Loucy (cell line): Measurements from ENCODE around the gene FOLR2.

Source experiments
- H2AFZ ChIP-seq: fragments of 200-600 bp; sonication (generic); 2 replicates; pipeline ENCODE4 v1.6.0; 2016; ENCODE audit warnings: antibody characterized with exemption, mild to moderate bottlenecking, low read length, moderate library complexity
- H3F3A ChIP-seq: fragments of 200-600 bp; 2 replicates; pipeline ENCODE4 v1.6.0; 2016; ENCODE audit warnings: antibody characterized with exemption, low read depth, mild to moderate bottlenecking
- H3K27me3 ChIP-seq: fragments of 200-600 bp; sonication (generic); 2 replicates; pipeline ENCODE4 v1.6.1; 2014; ENCODE audit warnings: low read length, mild to moderate bottlenecking; ENCODE audit not compliant: insufficient read depth, poor library complexity, severe bottlenecking
- H3K36me3 ChIP-seq: fragments of 200-600 bp; sonication (generic); 2 replicates; pipeline ENCODE4 v1.6.1; 2016; ENCODE audit warnings: low read length; ENCODE audit not compliant: insufficient read depth
- H3K4me1 ChIP-seq: fragments of 200-600 bp; sonication (generic); 2 replicates; pipeline ENCODE4 v1.5.1; 2014; ENCODE audit warnings: low read length, mild to moderate bottlenecking; ENCODE audit not compliant: insufficient read depth, poor library complexity, severe bottlenecking
- H3K4me2 ChIP-seq: fragments of 200-600 bp; sonication (generic); 2 replicates; pipeline ENCODE4 v1.6.0; 2014; ENCODE audit warnings: antibody characterized with exemption, low read length, low read depth, mild to moderate bottlenecking; ENCODE audit not compliant: poor library complexity, severe bottlenecking
- H3K4me3 ChIP-seq: fragments of 200-600 bp; sonication (generic); 2 replicates; pipeline ENCODE4 v1.5.1; 2014; ENCODE audit warnings: low read length, mild to moderate bottlenecking, mixed read lengths; ENCODE audit not compliant: poor library complexity, severe bottlenecking
- H3K79me2 ChIP-seq: fragments of 200-600 bp; sonication (generic); 2 replicates; pipeline ENCODE4 v1.6.1; 2014; ENCODE audit warnings: low read length; ENCODE audit not compliant: insufficient read depth
- H3K9ac ChIP-seq: fragments of 200-600 bp; sonication (generic); 2 replicates; pipeline ENCODE4 v1.6.0; 2014; ENCODE audit warnings: mild to moderate bottlenecking, low read depth, low read length, moderate library complexity; ENCODE audit not compliant: poor library complexity, severe bottlenecking
- H3K9me2 ChIP-seq: fragments of 200-600 bp; sonication (generic); replicated peaks from 2 replicates; pipeline ENCODE4 v1.6.1; 2016; ENCODE audit warnings: low read depth, low read length, mixed read lengths
- H3K9me3 ChIP-seq: fragments of 200-600 bp; sonication (generic); 2 replicates; pipeline ENCODE4 v1.6.1; 2014; ENCODE audit warnings: mild to moderate bottlenecking, antibody characterized with exemption, low read length, low read depth; ENCODE audit not compliant: insufficient read depth
- H4K20me1 ChIP-seq: fragments of 200-600 bp; sonication (generic); 2 replicates; pipeline ENCODE4 v1.6.0; 2014; ENCODE audit warnings: antibody characterized with exemption, low read length, mild to moderate bottlenecking; ENCODE audit not compliant: insufficient read depth, poor library complexity, severe bottlenecking
- EZH2phosphoT487 ChIP-seq: fragments of 200-600 bp; IDR thresholded peaks from 2 replicates; pipeline ENCODE4 v1.6.1; 2018; ENCODE audit warnings: antibody characterized with exemption, mild to moderate bottlenecking, moderate library complexity, borderline replicate concordance
- TF ChIP-seq, protein P1 (sequence below): fragments of 200-600 bp; sonication (generic); conservative IDR thresholded peaks from 2 replicates; pipeline ENCODE4 v1.5.1; 2014; ENCODE audit warnings: mild to moderate bottlenecking, antibody characterized with exemption, low read length

The FOLR2 gene

DNA sequence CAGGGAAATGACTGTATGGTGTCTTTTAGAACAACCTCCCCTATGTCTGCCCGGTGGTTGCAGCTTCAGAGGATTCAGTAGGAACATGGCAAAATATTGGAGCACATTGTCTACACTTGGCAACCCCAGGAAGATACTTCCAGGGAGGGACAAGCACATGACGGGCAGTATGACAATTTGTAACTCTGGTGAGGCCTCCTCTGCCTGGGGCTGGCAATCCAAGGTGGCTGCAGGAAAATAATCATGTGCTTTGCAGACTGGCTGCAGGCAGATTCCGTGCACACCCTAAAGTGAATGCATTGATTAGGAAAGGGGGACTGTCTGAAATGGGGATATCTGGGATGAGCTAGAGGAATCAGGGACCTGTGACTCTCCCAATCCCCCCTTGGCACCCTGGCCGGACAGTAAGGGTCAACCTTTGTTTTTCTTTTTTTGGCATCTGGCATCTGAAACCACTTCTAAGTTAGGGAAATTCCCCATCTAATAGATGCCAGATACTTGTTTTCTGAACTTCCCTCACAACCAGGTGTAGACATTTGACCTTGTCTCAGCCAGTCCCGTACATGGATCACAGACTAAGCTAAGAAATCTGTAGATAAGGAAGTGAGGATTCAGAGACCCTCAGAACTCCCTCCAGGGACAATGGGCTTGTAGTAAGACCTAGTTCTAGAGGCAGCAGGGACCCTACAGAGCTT is 37.9 kb downstream of the FOLR2 start:
- no peak overlapping the region for H3K4me2 ChIP-seq

GRCh38 chr11:72257570-72257969 is 41.0 kb downstream of the FOLR2 start:
- Histone ChIP-seq H3K27me3 (no peaks in the 10 kb centered on the region), H3K9me2 (no peaks in the 10 kb centered on the region), H3K9ac (no peak overlapping the region), H3K36me3 (no peaks in the 10 kb centered on the region), H3K79me2 (no peaks in the 10 kb centered on the region), H4K20me1 (no peaks in the 10 kb centered on the region), H3F3A (no peaks in the 10 kb centered on the region), H2AFZ (no peak overlapping the region), H3K9me3 (no peaks in the 10 kb centered on the region), H3K4me1 (peaks cover 4% of the 10 kb centered on the region), H3K4me3 (no peak overlapping the region), H3K4me2 (no peak overlapping the region)
- TF ChIP-seq, protein P1, sequence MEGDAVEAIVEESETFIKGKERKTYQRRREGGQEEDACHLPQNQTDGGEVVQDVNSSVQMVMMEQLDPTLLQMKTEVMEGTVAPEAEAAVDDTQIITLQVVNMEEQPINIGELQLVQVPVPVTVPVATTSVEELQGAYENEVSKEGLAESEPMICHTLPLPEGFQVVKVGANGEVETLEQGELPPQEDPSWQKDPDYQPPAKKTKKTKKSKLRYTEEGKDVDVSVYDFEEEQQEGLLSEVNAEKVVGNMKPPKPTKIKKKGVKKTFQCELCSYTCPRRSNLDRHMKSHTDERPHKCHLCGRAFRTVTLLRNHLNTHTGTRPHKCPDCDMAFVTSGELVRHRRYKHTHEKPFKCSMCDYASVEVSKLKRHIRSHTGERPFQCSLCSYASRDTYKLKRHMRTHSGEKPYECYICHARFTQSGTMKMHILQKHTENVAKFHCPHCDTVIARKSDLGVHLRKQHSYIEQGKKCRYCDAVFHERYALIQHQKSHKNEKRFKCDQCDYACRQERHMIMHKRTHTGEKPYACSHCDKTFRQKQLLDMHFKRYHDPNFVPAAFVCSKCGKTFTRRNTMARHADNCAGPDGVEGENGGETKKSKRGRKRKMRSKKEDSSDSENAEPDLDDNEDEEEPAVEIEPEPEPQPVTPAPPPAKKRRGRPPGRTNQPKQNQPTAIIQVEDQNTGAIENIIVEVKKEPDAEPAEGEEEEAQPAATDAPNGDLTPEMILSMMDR = no peak
- TF ChIP-seq EZH2phosphoT487 = no peak

More for the DNA sequence above, 37.9 kb downstream of the FOLR2 start:
- no peak overlapping the region for H3K9ac ChIP-seq
- H2AFZ ChIP-seq = no peak overlapping the region
- no peaks in the 10 kb centered on the region for H3F3A ChIP-seq
- no peaks in the 10 kb centered on the region for H3K9me2 ChIP-seq
- H3K27me3 ChIP-seq = no peaks in the 10 kb centered on the region
- H3K4me3 ChIP-seq = no peak overlapping the region
- H3K9me3 ChIP-seq = no peaks in the 10 kb centered on the region
- no peaks in the 10 kb centered on the region for H3K79me2 ChIP-seq
- H4K20me1 ChIP-seq = no peaks in the 10 kb centered on the region
- TF ChIP-seq, protein P1 = no peak
- TF ChIP-seq EZH2phosphoT487 = no peak
- H3K4me1 ChIP-seq = peaks cover 4% of the 10 kb centered on the region
- no peaks in the 10 kb centered on the region for H3K36me3 ChIP-seq

- Histone ChIP-seq H3K4me1 (peaks cover 3% of the 10 kb centered on the region), H3K9me2 (no peaks in the 10 kb centered on the region), H4K20me1 (no peaks in the 10 kb centered on the region), H3K79me2 (no peaks in the 10 kb centered on the region), H3F3A (no peaks in the 10 kb centered on the region), H3K4me3 (no peak overlapping the region), H2AFZ (no peak overlapping the region), H3K36me3 (no peaks in the 10 kb centered on the region), H3K27me3 (no peaks in the 10 kb centered on the region), H3K9me3 (no peaks in the 10 kb centered on the region), H3K9ac (no peak overlapping the region), H3K4me2 (no peak overlapping the region)
- TF ChIP-seq, protein P1 = no peak
- TF ChIP-seq EZH2phosphoT487 = no peak
Measured at GRCh38 chr11:72259490-72259889, 42.9 kb downstream of the FOLR2 start.
